ENCODE data around the gene TMEM132A.

DNA sequence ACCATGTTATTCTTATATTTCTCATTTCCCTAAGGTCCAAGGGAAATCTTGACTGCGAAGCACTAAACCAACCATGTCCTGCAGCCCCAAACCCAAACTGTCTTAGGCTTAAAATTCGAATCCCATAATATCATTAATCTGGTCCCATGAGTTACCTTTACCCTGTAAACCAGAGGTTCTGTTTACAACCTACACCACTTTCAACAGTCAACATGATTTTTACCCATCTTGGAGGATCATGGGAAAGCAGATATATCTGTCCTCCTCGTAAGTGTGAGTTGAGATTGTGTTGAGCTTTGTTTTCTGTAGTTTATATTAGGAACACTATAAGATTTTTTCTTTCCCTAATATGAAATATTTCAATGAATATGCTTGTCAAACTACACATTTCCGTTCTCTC lies 24.3 kb upstream of the TMEM132A start:
- TF ChIP-seq CTCF (IDR thresholded peaks at IDR 0.05) (no peak), KAT7 (CRISPR knock-in tag; IDR thresholded peaks at IDR 0.05; ENCODE audit: borderline replicate concordance) (no peak), TP53 (CRISPR knock-in tag; IDR thresholded peaks at IDR 0.05) (no peak), NR3C1 (CRISPR knock-in tag; conservative IDR thresholded peaks at IDR 0.05; ENCODE audit: low read depth) (no peak), NFE2L1 (CRISPR knock-in tag; IDR thresholded peaks at IDR 0.05) (no peak), AFF4 (CRISPR knock-in tag; IDR thresholded peaks at IDR 0.05; ENCODE audit: borderline replicate concordance) (no peak), FOXJ3 (CRISPR knock-in tag; IDR thresholded peaks at IDR 0.05; ENCODE audit: borderline replicate concordance) (no peak), GABPB1 (CRISPR knock-in tag; IDR thresholded peaks at IDR 0.05) (no peak), USF1 (CRISPR knock-in tag; IDR thresholded peaks at IDR 0.05) (no peak), USF2 (CRISPR knock-in tag; IDR thresholded peaks at IDR 0.05) (no peak), ELF4 (CRISPR knock-in tag; IDR thresholded peaks at IDR 0.05; ENCODE audit: low read depth) (no peak), SMAD4 (CRISPR knock-in tag; IDR thresholded peaks at IDR 0.05) (no peak)
- TF ChIP-seq, protein P1, sequence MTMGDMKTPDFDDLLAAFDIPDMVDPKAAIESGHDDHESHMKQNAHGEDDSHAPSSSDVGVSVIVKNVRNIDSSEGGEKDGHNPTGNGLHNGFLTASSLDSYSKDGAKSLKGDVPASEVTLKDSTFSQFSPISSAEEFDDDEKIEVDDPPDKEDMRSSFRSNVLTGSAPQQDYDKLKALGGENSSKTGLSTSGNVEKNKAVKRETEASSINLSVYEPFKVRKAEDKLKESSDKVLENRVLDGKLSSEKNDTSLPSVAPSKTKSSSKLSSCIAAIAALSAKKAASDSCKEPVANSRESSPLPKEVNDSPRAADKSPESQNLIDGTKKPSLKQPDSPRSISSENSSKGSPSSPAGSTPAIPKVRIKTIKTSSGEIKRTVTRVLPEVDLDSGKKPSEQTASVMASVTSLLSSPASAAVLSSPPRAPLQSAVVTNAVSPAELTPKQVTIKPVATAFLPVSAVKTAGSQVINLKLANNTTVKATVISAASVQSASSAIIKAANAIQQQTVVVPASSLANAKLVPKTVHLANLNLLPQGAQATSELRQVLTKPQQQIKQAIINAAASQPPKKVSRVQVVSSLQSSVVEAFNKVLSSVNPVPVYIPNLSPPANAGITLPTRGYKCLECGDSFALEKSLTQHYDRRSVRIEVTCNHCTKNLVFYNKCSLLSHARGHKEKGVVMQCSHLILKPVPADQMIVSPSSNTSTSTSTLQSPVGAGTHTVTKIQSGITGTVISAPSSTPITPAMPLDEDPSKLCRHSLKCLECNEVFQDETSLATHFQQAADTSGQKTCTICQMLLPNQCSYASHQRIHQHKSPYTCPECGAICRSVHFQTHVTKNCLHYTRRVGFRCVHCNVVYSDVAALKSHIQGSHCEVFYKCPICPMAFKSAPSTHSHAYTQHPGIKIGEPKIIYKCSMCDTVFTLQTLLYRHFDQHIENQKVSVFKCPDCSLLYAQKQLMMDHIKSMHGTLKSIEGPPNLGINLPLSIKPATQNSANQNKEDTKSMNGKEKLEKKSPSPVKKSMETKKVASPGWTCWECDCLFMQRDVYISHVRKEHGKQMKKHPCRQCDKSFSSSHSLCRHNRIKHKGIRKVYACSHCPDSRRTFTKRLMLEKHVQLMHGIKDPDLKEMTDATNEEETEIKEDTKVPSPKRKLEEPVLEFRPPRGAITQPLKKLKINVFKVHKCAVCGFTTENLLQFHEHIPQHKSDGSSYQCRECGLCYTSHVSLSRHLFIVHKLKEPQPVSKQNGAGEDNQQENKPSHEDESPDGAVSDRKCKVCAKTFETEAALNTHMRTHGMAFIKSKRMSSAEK (CRISPR knock-in tag; IDR thresholded peaks at IDR 0.05; ENCODE audit: borderline replicate concordance) = no peak
- TF ChIP-seq, protein P2, sequence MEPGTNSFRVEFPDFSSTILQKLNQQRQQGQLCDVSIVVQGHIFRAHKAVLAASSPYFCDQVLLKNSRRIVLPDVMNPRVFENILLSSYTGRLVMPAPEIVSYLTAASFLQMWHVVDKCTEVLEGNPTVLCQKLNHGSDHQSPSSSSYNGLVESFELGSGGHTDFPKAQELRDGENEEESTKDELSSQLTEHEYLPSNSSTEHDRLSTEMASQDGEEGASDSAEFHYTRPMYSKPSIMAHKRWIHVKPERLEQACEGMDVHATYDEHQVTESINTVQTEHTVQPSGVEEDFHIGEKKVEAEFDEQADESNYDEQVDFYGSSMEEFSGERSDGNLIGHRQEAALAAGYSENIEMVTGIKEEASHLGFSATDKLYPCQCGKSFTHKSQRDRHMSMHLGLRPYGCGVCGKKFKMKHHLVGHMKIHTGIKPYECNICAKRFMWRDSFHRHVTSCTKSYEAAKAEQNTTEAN (CRISPR knock-in tag; IDR thresholded peaks at IDR 0.05) = no peak
